GM18520 (cell line): ENCODE results near the gene PRKCH.

Experiments used
- ATAC-seq: cut with Tn5 transposase; IDR thresholded peaks from one replicate; pipeline ENCODE4 v1.9.1; 2021; ENCODE audit not compliant: unreplicated experiment

Gene PRKCH

DNA sequence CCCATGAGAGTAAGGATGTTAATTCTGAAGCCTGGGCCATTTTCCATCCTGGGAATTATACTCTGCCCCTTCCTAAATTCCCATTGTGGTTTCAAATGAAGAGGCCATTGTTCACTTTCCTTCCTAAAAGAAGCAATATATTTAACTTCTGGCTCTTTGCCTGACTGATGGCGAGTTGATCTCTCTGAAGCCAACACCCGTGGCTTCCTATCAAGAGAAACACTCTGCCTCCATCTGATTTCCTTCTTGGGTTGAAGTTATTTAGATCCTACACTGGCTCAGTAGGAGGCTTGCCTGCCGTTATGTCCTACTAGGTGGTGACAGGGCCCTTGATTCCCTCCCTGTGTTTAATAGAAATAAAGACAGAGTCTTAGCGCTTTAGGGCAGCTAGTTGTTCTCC is 97.4 kb downstream of the PRKCH start:
- ATAC-seq, result no peak

DNA sequence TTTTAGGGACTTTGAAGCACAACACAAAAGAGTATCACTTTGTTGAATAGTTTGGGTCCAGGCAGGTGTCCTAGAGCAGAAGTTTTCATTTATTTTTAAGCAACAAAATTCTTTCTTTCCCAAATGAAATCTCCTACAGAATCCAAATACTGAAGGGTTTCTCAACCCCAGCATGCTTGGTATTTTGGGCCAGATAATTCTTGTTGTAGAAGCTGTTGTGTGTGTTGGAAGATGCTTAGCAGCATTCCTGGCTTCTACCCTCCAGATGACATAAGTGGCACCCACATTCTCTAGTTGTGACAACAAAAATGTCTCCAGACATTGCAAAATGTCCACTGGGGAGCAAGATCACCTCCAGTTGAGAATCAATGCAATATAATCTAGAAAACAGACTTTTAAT is 97.8 kb downstream of the PRKCH start:
- ATAC-seq, result no peak

DNA sequence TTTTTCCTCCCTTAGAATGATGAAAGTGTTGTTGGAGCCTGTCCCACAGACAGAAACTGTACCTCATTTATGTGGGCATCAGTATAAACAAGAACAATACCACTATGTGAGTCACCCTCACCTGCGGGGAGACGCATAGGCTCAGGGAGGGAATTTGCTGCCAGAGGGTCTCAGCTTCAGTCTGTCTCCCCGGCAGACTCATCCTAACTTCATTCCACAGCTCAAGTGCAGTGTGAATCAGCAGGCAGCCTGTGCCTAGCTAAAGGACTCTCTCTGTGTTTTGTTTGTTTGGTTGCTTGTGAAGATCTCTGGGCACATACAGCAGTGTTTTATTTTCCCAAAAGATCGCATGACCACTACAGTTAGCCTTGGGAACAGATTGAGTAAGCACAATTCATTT is 98.9 kb downstream of the PRKCH start:
- ATAC-seq, result no peak

DNA sequence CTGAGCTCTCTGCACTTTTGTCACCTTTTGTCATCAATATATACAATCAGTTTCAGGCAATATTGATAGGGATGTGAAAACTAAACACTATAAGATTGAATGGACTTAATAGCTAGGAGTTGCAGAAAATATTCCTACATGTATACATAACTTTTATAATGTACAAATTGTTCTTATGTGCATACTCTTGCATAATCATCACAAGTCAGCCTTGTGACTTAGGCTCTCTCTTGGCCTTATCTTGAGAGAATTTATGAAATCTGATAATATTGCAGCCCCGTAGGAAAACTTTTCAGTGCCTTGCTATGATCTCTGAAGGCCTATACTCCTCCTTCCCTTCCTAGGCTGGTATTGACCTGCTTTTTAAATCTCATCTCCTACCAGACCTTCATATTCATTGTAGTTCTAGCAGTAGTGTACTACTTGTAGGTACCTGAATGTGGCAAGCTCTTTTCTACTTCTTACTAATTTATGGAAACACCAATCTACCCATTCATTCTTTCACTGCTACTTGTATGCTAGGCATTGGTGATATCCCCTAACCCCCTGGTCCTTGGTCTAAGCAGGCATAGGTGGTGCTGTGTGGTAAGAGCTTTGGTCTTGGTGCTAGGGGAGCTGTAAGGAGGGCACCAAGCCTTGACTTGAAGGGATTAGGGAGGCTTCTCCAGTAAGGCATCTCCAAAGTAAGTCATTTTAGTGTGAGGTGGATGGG is 100.0 kb downstream of the PRKCH start:
- ATAC-seq, result no peak

DNA sequence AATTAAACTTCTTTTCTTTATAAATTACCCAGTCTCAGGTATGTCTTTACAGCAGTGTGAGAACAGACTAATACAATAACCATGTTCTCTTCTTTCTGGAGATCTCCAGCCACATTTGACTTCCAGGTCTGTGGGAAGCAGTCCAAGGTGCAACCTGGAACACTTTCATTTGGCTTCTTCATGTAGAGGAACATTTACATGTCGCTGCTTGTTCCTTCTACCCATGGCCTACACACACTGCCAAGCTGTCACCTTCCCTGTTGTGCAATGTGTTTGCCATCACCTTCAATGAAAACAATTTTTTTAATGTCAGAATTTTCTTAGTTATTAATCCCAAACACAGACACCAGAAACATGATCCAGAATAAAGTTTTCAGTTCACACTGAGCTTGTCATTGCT is 104.7 kb downstream of the PRKCH start:
- no peak for ATAC-seq

DNA sequence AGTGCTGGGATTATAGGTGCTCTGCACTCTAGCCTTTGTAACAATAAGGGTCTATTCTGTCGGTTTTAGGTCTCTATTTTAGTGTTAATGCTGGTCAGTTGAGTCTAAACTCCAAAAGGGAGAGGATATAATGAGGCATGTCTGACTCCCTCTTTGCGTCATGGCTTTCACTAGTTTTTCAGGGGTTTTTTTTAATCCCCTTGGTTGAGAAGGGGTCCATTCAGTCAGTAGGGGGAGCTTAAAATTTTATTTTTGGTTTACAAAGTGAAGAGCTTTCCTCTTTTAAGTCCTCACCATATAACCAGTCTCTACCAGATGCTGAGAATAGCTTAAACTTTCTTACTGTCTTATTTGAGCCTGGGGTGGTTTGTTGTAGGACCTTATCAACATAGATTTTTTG is 106.9 kb downstream of the PRKCH start:
- no peak for ATAC-seq

DNA sequence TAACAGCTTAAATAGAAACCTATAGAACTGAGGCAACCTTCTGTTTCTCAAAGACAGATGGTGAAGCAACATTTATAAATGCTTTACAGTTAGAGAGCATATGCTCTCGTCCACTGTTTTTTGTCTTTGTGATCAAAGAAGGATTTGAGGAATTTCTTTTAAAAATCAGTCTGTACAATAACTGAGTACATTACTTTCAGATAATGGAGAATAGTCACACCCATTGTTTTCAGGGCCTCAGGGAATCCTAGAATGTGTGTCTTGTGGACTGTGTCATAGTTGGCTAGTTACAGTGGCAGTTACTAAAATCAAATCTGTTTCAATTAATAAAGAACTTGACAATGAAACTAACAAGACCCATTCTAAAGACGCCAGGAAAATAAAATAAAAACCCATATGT is 107.9 kb downstream of the PRKCH start:
- no peak for ATAC-seq

DNA sequence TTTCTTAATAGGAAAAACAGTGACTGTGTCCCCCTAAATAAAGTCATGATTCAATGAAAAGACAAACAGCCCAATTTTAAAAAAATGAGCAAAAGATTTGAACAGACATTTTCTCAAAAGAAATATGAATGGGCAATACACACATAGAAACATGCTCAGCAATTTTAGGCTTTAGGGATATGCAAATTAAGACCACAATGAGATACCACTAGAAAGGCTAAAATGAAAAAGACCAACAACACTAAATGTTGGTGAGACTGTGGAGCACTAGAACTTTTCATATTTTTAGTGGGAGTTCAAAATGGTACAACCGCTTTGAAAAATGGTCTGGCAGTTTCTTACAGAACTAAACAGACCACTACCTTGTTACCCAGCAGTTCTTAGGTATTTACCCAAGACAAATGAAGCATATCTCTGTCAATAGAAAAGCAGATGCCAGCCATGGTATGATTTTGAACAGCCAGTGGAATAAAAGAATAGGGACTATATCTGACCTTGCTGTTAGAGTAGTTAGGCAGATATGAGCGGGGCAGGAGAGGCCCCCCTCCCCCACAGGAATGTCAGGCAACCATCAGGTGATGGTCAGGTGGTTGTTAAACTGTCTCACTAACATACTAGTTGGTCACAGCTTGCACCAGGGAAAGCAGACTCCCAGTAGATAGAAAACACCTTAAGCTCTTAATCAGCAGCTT is 108.8 kb downstream of the PRKCH start:
- ATAC-seq, result no peak

DNA sequence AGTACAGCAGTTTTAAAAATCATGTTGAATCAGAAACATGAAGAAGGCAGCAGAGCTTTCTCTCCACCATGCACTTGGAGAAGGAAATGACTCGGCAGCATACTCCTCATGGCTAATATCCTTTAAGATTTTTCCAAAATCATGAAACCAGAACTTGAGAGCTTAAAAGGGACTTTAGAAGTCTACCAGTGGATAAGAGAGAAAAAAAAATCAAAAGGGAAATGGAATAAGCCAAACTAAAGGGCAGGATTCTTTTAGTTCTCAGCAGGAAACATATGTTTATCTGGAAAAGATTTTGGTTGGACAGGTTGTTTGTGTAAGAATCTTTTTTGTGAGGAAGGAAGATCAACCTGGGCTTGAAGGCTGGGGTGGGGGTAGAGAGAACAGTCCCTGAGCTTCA is 111.8 kb downstream of the PRKCH start:
- ATAC-seq, result no peak

DNA sequence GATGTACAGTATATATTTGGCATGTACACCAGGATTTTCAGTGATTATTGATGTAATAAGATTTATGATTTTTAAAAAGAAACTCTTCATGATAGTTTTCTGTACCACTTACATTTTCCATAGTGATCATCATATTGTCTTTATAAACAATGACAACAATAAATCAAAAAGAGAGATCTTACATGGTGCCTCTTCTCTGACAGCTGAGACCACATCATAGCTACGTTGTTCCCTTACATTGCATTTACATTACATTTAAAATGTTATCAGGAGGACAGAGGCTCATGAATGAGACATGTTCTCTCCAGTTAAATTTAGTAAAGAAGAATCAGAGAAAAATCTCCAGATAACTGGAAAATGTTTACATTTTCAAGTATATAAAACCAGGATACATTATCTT is 112.4 kb downstream of the PRKCH start:
- no peak for ATAC-seq

DNA sequence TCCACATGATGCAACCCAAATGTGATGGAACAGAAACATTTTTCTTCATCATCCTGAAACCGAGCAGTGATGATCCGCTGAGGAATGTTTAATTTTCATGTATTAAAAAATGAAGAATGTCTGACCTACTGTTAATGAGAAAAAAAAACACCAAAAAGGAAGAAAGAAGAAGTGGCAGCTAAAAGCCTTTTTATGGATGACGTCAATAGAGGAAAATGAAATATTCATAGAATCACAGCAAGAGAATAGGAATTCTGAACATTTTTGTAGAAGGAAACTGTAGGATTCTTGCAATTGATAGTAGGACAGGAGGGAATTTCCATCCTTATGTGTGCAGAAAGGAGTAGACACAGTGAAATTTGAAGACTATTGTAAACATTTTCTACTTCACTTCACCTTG is 112.9 kb downstream of the PRKCH start:
- ATAC-seq, result no peak

DNA sequence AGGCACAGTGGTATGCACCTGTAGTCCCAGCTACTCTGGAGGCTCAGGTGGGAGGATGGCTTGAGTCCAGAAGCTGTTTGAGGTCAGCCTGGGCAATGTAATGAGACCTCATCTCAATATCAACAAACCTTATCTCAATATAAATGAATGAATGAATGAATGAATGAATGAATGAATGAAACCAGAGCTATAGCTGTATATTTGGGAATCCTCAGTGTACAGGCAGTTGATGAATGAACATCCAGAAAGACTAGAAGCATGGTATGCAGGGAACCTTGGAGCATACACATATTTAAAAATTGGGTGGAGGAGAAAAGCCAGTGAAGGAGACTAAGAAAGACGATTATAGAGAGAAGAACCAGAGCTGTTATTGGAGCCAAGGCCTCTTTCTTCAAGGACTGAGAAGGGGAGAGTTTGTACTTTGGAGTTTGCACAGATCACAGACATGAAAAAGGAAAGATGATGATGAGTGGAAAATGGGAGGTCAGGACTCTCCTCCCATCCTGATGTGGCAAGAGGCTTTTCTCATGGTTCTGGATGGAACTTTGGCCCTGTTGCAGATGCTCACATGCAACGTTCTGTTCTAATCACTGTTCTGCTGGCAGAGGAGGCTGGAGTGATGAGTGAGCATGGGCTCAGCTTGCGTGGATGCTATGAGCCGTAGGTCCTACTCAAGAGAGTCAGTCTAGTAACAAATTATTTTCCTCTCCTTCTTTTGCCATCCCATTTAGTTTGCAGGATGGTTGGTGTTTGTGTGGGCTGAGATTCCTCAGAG is 114.4 kb downstream of the PRKCH start:
- no peak for ATAC-seq

DNA sequence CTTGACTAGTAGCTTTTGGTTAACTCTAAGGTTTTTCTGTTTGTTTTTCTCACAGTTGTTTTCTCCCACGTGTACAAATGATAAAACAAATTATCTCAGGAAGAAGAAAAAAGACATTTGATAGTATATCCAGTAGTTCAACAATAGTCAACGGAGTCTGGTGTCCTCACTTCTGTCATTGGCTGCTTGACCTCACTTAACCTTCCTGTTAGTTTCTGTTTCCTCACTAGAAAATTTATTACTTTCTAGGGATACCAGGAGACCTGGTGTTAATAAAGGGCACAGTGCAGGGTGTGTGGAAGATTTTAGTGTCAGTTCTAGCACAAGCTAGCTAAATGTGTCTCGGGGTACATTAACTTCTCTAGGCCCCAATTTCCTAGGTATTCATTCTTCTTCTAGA is 116.0 kb downstream of the PRKCH start:
- ATAC-seq, result no peak

DNA sequence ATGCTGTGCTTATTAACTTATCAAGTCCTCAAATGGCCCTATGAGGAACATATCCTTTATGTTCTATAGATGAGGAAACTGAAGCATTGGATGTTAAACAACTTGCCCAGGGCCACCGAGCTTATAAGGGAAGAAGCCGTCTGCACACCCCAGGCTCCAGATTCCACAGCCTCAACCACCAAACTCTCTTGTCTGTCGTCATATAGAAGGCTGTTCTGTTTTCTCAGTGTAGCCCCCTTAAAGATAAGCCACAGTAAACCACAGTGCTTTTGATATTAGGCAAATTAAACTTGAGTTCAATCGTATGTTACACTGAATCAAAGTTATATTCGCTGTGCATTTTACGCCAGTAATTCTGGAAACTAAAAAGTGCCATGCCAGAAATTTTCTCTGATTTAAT is 116.7 kb downstream of the PRKCH start:
- ATAC-seq, result no peak

DNA sequence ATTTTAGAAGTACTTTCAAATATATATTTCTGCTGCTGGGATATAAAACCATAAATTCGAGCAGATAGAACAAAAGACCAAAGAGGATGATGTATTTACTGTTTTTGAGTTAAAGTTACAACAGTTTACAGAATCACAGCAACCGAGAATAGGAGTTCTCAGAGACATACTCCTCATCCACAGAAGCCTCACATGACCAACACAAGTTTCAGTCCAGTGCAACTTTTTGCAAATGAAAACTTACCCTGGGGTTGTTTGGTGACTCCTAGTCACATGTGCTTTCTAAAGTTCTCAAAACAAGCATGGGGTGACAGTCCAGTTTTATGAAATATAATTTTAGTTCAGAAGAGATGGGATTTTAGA is 117.1 kb downstream of the PRKCH start:
- no peak for ATAC-seq

DNA sequence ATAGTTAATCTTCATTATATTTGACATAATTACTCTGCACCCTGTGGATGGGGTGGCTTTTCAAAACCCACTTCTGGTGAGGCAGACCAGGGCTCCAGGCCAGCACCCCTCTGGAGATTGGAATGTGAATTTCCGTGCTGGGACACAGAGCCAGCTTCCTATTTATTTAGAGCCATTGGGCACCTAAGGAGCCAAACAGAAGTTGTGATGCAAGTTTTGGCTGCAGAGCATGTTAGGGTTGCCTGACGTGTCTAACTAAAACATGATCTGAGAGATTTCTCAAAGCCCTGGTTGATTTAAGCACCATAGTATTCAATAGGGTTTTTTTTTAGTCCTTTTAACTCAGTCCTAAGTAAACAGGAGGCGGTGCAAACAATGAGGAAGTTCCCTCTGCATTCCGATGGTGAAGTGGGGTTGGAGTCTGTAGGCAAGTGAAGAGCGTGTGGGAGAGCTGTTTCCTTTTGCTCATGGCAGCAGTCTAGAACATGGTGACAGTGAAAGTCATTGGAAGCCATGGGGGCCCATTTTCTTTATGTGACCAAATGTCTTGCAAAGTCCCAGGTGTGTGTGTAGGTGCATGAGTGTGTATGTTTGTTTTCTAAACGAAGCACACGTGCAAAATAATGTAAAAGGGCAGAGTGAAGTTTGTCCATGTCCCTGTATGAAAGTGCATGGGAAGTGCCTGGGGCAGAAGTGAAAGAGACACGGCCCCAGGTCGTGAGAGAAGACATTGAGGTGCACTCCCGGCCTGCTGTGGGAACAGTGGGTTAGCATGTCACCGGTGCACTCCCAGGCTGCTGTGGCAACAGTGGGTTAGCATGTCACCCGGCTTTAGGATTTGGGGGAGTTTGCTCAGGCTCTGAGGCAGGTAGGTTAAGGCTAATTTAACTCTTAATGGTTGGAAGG is 117.7 kb downstream of the PRKCH start:
- no peak for ATAC-seq

DNA sequence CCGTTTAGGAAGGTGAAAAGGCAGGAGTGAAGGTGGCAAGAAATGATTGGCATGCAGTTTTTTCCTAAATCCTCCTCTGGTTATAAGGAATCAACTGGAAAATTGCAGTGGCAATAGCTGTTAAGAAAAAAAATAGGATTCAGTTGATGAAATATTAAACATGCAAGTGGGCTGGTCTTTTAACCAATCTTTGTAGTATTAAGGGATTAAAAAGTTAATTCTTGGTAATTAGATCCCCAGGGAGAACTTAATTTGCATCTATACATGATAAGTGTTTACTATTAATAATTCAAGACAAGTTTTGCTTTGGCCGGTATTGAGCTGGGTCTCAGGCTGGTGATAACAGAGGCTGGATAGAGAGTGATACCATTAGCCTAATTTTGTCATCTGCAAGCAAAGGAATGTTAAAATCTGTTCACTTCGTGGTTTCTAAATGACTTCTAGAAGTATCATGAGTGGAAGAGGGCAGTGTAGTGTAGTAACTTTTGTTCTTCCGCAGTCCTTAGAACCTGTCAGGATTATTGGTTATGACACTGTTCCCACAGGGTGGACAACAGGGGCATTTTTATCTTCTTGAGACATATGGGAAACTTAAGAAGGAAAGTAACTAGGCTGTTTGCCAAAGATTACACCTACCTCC is 118.5 kb downstream of the PRKCH start:
- no peak for ATAC-seq

DNA sequence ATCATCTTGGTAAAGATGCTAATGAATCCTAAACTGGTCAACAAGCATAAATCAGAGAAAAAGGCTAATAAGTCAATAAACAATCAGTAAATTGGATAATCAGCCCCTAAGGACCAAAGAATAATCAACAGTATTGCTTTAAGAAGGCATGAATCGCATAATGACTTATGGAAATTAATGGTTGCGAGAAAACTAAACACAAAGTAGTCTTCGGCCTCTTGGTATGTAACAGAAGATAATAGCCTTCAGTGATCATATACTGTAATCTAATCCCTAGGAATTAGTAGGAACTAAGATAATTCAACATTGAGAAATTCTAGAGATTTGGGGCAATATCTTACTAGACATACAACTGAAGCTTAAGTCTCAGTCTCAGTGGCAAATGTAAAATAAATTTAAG is 122.1 kb downstream of the PRKCH start:
- ATAC-seq, result no peak

DNA sequence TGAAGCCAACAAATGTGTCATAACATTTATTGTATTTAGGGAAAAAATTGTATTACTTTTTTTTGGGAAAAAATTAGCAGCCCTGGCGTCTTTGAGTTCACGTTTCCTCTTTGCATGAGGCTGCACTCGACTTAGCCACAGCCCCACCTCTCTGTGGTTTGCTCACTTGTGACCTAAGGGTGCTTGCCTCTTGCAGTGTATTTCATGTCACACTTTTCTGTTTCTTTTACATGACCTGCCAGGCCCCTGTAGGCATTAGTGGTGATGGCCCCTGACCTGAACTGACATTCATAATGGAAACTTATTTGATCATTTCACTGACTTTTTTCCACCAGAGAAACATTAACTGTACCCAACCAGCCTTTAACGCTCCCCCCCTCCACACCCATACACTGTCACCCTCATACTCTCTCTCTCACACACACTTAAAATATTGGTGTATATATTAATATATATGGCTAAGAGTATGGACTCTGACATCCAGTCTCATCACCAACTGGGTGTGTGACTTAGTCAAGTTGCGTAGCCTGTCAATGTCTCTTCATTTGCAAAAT is 122.9 kb downstream of the PRKCH start:
- ATAC-seq, result peak; percentile 94

DNA sequence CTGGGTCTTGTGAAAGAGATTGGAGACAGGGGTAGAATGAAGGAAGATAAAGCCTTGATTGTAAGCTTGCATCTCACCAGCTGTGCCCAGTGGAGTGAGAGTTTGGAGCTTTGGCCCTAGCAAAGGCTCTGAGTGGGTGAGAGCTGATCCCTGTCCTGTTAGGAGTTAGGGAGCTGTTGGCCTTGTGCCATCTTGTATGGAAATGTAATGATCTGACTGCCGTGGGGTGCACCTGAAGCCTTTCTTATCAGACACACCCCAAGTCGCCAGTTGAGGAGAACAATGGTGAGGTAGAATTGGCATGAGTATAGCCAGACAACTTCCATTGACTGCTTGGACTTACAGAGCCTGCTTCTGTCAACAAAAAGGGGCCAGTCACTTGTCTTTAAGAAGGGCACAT is 130.1 kb downstream of the PRKCH start:
- ATAC-seq, result no peak
